LNCaP clone FGC (cell line): ENCODE measurements around the gene SULT1C2.

Experiments
- DNase-seq: peaks from one replicate; pipeline ENCODE4 v3.0.0-alpha.2; 2011; ENCODE audit warnings: low read depth
- H3K4me3 ChIP-seq: 2 replicates; pipeline ENCODE4 v1.5.1; 2011; ENCODE audit warnings: mild to moderate bottlenecking, low read depth, low read length, control low read depth
- CTCF ChIP-seq: IDR thresholded peaks from 2 replicates; pipeline ENCODE4 v1.5.1; 2012; ENCODE audit warnings: mild to moderate bottlenecking; ENCODE audit not compliant: control insufficient read depth, insufficient read depth; ENCODE audit errors: extremely low read depth

SULT1C2 gene

GRCh38 chr2:108288534-108289106 lies at the start of gene SULT1C2:
TSS of gene SULT1C2 (plus strand) at chr2:108288895. CDS start at chr2:108293668, 4,773 bp downstream.
- TF ChIP-seq CTCF, result no peak
- no peak for DNase-seq
- H3K4me3 ChIP-seq, result no peak within 1 kb of the TSS

- no peak within 1 kb of the TSS for H3K4me3 ChIP-seq
- TF ChIP-seq CTCF, result no peak
These were observed 48.9 kb upstream of the SULT1C2 start, which contains the start of gene SULT1C3 for GRCh38 chr2:108239786-108240185. TSS of gene SULT1C3 (plus strand) at chr2:108239968. CDS start at chr2:108247195, 7,227 bp downstream.

GRCh38 chr2:108240966-108241365 lies 47.7 kb upstream of the SULT1C2 start:
- no peak for DNase-seq
- no peak overlapping the region for H3K4me3 ChIP-seq
- no peak for TF ChIP-seq CTCF

More at GRCh38 chr2:108239786-108240185, 48.9 kb upstream of the SULT1C2 start, which contains the start of gene SULT1C3:
- DNase-seq, result no peak

- TF ChIP-seq CTCF, result no peak
- no peak overlapping the region for H3K4me3 ChIP-seq
- no peak for DNase-seq
These were observed 45.1 kb upstream of the SULT1C2 start for GRCh38 chr2:108243566-108243965.

- DNase-seq, result no peak
- no peak overlapping the region for H3K4me3 ChIP-seq
- TF ChIP-seq CTCF, result no peak
These were observed 43.9 kb upstream of the SULT1C2 start for GRCh38 chr2:108244667-108245414.

- DNase-seq, result no peak
- H3K4me3 ChIP-seq, result no peak overlapping the region
- no peak for TF ChIP-seq CTCF
These were observed 35.6 kb upstream of the SULT1C2 start for GRCh38 chr2:108253106-108253505.
